GM19239 (cell line): ENCODE data around the gene MYRF.

Experiments
- DNase-seq: peaks from one replicate; pipeline ENCODE4 v3.0.0; 2011; ENCODE audit warnings: low spot score; ENCODE audit not compliant: insufficient read length
- FAIRE-seq: peaks from 2 replicates; lab custom pipeline; 2011; peaks lifted over from hg19 to GRCh38; lab: Jason Lieb, UNC

Gene MYRF

GRCh38 chr11:61833926-61834277 is 81.5 kb downstream of the MYRF start:
- no peak for FAIRE-seq

GRCh38 chr11:61834278-61835048 is 82.0 kb downstream of the MYRF start:
- FAIRE-seq = peak; percentile 87
- peak; percentile 80 for DNase-seq

More at GRCh38 chr11:61833926-61834277, 81.5 kb downstream of the MYRF start:
- DNase-seq = no peak

- FAIRE-seq (no peak), DNase-seq (no peak)
Measured at GRCh38 chr11:61836193-61836592, 83.8 kb downstream of the MYRF start.

GRCh38 chr11:61837411-61838005 is 85.1 kb downstream of the MYRF start:
- no peak for FAIRE-seq
- no peak for DNase-seq
